Heart left ventricle (tissue), 16 donors: ENCODE results near the gene SLC13A3. TPM values are rescaled to one million over a fixed set of nuclear protein-coding genes. Genes with fewer than 3 reads are reported as not detected.

Source experiments
- ATAC-seq, 4 donors: fragments of 200-7000 bp; cut with Tn5 transposase; one replicate each; pipeline ENCODE4 v1.9.1; 2020 to 2022; ENCODE audit warnings: moderate library complexity in 4 of 4, mild to moderate bottlenecking in 3 of 4, moderate number of reproducible peaks in 1 of 4
- DNase-seq, 5 donors: peaks; one replicate each; pipeline ENCODE4 v3.0.0-alpha.2; 2020
- H3K27ac ChIP-seq, 12 donors: fragments of 200-600 bp; sonication (generic) in 4 of 12; one replicate each; pipeline versions ENCODE4 v1.5.0 to v1.8.0; 2016 to 2022; ENCODE audit warnings: mild to moderate bottlenecking in 2 of 12
- H3K27me3 ChIP-seq, 9 donors: fragments of 200-600 bp; sonication (generic) in 2 of 9; one replicate each; pipeline versions ENCODE4 v1.5.1 to v1.8.0; 2016 to 2022; ENCODE audit warnings: mild to moderate bottlenecking in 3 of 9
- H3K36me3 ChIP-seq, 9 donors: fragments of 200-600 bp; sonication (generic) in 2 of 9; one replicate each; pipeline versions ENCODE4 v1.5.0 to v1.8.0; 2018 to 2022; ENCODE audit warnings: mild to moderate bottlenecking in 2 of 9
- H3K4me1 ChIP-seq, 12 donors: fragments of 200-600 bp; sonication (generic) in 4 of 12; one replicate each; pipeline versions ENCODE4 v1.5.0 to v1.8.0; 2016 to 2022; ENCODE audit warnings: mild to moderate bottlenecking in 3 of 12
- H3K4me3 ChIP-seq, 12 donors: fragments of 200-600 bp; sonication (generic) in 4 of 12; one replicate each; pipeline versions ENCODE4 v1.5.0 to v1.8.0; 2017 to 2022; ENCODE audit warnings: mild to moderate bottlenecking in 9 of 12, moderate library complexity in 4 of 12
- H3K9me3 ChIP-seq, 12 donors: fragments of 200-600 bp; sonication (generic) in 4 of 12; one replicate each; pipeline versions ENCODE4 v1.5.0 to v1.8.0; 2016 to 2022; ENCODE audit warnings: mild to moderate bottlenecking in 1 of 12
- CTCF ChIP-seq, 12 donors: fragments of 200-600 bp; sonication (generic) in 4 of 12; IDR thresholded peaks; one replicate each; pipeline versions ENCODE4 v1.5.0 to v1.8.0; 2018 to 2022; ENCODE audit warnings: antibody characterized with exemption in 12 of 12, mild to moderate bottlenecking in 5 of 12
- POLR2A ChIP-seq, 2 donors: fragments of 450-650 bp; IDR thresholded peaks; one replicate each; pipeline ENCODE4 v1.6.1; 2017; ENCODE audit warnings: antibody characterized with exemption in 2 of 2, mild to moderate bottlenecking in 2 of 2, moderate library complexity in 2 of 2
- WGBS, 4 donors: extraction: QIAGEN DNeasy Blood & Tissue Kit in 2 of 4; methylation state at CpG; one replicate each; pipeline versions ENCODE4 v1.1.5 to v1.1.7; 2013 to 2018; 5-methylcytosine and 5-hydroxymethylcytosine counted together
- intact Hi-C, 10 donors: fragments of 100-400 bp; cut with DNase I; formaldehyde crosslinking; loops; one replicate each; pipeline versions ENCODE4 v1.11.1 to v1.14.2; 2022
- polyA plus RNA-seq, 2 donors: library from polyadenylated mRNA; stranded (reverse); fragments of 200-250 nt; gene quantifications; one replicate each; pipeline ENCODE4 v1.2.3, GENCODE V29; 2013
- total RNA-seq, 9 donors: library from RNA; depleted of rRNA in 2 of 9; stranded (reverse); fragments of >200 nt in 2 of 9; fragmentation: NEBNext Ultra II Directional in 3 of 9; extraction: Animal tissue kit (Norgen Biotek cat#: 25700) in 3 of 9; gene quantifications; one replicate each; pipeline versions ENCODE4 v1.1.0 to v1.2.4, GENCODE V29; 2016 to 2023
- donor health status: ischemic (EF 13 %, LVEDD 7.1; RV severe dilation, severe dysfunction).
- donor health status: healthy with polysubstance abuse.
- donor health status: DM: no; HTN: yes; CAD: no.
- donor health status: DM: no; HTN: no; CAD: no.
- donor health status: ischemic (EF 25% LVEDD 6.9; RV normal size, moderate dysfunction).
- donor health status: ischemic (EF 25% LVEDD 5.7; RV mildly dilated, moderate dysfunction).
- donor health status: healthy.
- donor health status: DM: yes; HTN: yes; CAD: no.
- donor health status: ischemic (EF 35%, LVEDD 5.7; RV mildly dilated, moderate dysfunction).
- donor health status: nonischemic (EF 11% LVEDD 7.7; RV severe dilation, severe dysfunction).
- donor health status: DM: yes; HTN: yes; CAD: no.
- donor health status: PGD.
- donor health status: ischemic (EF 29% LVEDD 5.4; RV normal size, mild dysfunction).
- donor health status: nonischemic (EF 23%, LVEDD 6.1; RV moderate dilation, normal function).

SLC13A3 gene
- total and polyA plus RNA-seq, 11 donors = 0.13 to 2.6 (median 0.54) TPM

DNA sequence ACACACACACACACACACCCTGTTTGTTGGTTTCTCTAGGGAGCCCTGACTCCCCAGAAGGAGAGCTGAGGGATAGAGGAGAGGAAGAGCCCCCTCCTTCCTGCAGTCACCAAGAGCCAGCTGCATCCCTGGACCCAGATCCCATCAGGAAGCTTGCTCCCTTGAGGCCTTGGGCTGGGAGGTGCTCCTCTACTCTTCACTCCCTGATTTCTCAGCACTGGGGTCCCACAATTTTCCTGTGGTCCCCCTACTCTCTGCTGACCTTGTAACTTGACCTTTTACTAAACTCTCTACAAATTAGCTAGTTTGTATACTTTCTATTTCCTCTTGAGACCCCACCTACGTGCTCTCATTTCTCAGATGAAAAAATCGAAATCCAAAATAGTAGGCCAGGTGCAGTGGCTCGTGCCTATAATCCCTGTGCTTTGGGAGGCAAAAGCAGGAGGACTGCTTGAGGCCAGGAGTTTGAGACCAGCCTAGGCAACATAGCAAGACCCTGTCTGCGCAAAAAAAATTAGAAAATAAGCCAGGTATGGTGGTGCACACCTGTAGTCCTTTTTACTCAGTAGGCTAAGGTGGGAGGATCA is 95.8 kb downstream of the SLC13A3 start:
- Histone ChIP-seq H3K4me1 (peaks cover 0 to 28% (median 0%) of the 10 kb centered on the region in 12 donors), H3K9me3 (no peaks in the 10 kb centered on the region), H3K36me3 (no peaks in the 10 kb centered on the region), H3K27me3 (no peaks in the 10 kb centered on the region), H3K4me3 (no peak overlapping the region), H3K27ac (no peak overlapping the region)
- no peak for DNase-seq
- TF ChIP-seq CTCF (IDR thresholded peaks at IDR 0.05) (no peak), POLR2A (IDR thresholded peaks at IDR 0.05) (no peak)
- ATAC-seq = no peak
- 73 to 84% (median 81%) methylated on average over 4 of the region's 4 CpGs for WGBS, 4 donors
- intact Hi-C loops = loop anchor here in 2 of 10 donors (5.0 kb wide), 2 partner anchors 127 to 188 kb away; no protein-coding TSS in a partner anchor

DNA sequence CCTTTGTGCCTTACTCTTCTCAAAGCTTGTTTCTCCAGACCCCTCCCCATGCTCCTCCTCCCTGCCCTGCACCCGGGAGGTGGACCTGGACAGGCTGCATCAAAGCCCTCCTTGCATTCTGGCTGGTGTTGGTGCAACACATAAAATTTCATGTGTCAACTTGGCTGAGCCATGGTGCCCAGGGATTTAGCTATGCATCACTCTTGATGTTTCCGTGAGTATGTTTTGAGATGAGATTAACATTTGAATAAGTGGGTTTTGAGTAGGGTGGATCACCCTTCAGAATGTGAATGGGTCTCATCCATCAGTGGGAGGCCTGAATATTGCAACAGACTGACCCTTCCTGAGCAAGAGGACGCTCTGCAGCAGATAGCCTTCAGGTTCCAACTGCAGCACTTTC is 96.4 kb downstream of the SLC13A3 start:
- Histone ChIP-seq H3K27me3 (no peaks in the 10 kb centered on the region), H3K4me1 (peaks cover 0 to 28% (median 0%) of the 10 kb centered on the region in 12 donors), H3K4me3 (no peak overlapping the region), H3K36me3 (no peaks in the 10 kb centered on the region), H3K9me3 (no peaks in the 10 kb centered on the region), H3K27ac (no peak overlapping the region)
- intact Hi-C loops = loop anchor here in 2 of 10 donors (5.0 kb wide), 2 partner anchors 127 to 188 kb away; no protein-coding TSS in a partner anchor
- DNase-seq (no peak), ATAC-seq (no peak)
- no peak for TF ChIP-seq CTCF (IDR thresholded peaks at IDR 0.05)
- no peak for TF ChIP-seq POLR2A (IDR thresholded peaks at IDR 0.05)
- WGBS, 4 donors = 72 to 85% (median 77%) methylated on average over 3 of the region's 3 CpGs

GRCh38 chr20:46553926-46554325 is 97.3 kb downstream of the SLC13A3 start:
- ATAC-seq = no peak
- Histone ChIP-seq H3K9me3 (no peaks in the 10 kb centered on the region), H3K27me3 (peaks cover 0 to 2% (median 0%) of the 10 kb centered on the region in 9 donors), H3K4me3 (no peak overlapping the region), H3K4me1 (peaks cover 0 to 26% (median 0%) of the 10 kb centered on the region in 12 donors), H3K27ac (no peak overlapping the region), H3K36me3 (no peaks in the 10 kb centered on the region)
- TF ChIP-seq POLR2A (IDR thresholded peaks at IDR 0.05) (no peak), CTCF (IDR thresholded peaks at IDR 0.05) (no peak)
- intact Hi-C loops = no loop called here
- no peak for DNase-seq
- 92 to 97% (median 95%) methylated on average over 3 of the region's 3 CpGs for WGBS, 4 donors

GRCh38 chr20:46552460-46553420 is 98.5 kb downstream of the SLC13A3 start:
- DNase-seq = no peak
- TF ChIP-seq POLR2A (IDR thresholded peaks at IDR 0.05) = no peak
- no peak for TF ChIP-seq CTCF (IDR thresholded peaks at IDR 0.05)
- Histone ChIP-seq H3K27me3 (peaks cover 0 to 2% (median 0%) of the 10 kb centered on the region in 9 donors), H3K36me3 (no peaks in the 10 kb centered on the region), H3K9me3 (no peaks in the 10 kb centered on the region), H3K4me3 (no peak overlapping the region), H3K27ac (no peak overlapping the region), H3K4me1 (peaks cover 0 to 19% (median 0%) of the 10 kb centered on the region in 12 donors)
- intact Hi-C loops = no loop called here
- no peak for ATAC-seq
- 64 to 69% (median 66%) methylated on average over 4 of the region's 4 CpGs for WGBS, 4 donors
